Neural cell (in vitro differentiated cells): ENCODE results near the gene EMC8. TPM values are rescaled to one million over a fixed set of nuclear protein-coding genes. Genes with fewer than 3 reads are reported as not detected.

ENCODE experiments used
- H2AFZ ChIP-seq: fragments of 200-600, 300-800 bp; sonication (generic), shearing (Covaris generic); 2 replicates; pipeline ENCODE4 v1.6.0; 2014; ENCODE audit warnings: low read depth, mild to moderate bottlenecking, antibody characterized with exemption, low read length, moderate library complexity
- H3F3A ChIP-seq: fragments of 200-600 bp; shearing (Covaris generic); 2 replicates; pipeline ENCODE4 v1.6.1; 2016; ENCODE audit warnings: mild to moderate bottlenecking, moderate library complexity, mixed read lengths, antibody characterized with exemption, low read length; ENCODE audit not compliant: insufficient read depth, poor library complexity, severe bottlenecking
- H3K27ac ChIP-seq: fragments of 200-600, 300-800 bp; sonication (generic), shearing (Covaris generic); 2 replicates; pipeline ENCODE4 v1.5.1; 2014; ENCODE audit warnings: mild to moderate bottlenecking, low read length, moderate library complexity
- H3K27me3 ChIP-seq: fragments of 300-800, 200-600 bp; sonication (generic), shearing (Covaris generic); 2 replicates; pipeline ENCODE4 v1.6.0; 2014; ENCODE audit warnings: mild to moderate bottlenecking, low read depth, low read length, moderate library complexity; ENCODE audit not compliant: insufficient read depth
- H3K36me3 ChIP-seq: fragments of 300-800, 200-600 bp; sonication (generic), shearing (Covaris generic); 2 replicates; pipeline ENCODE4 v1.5.1; 2014; ENCODE audit warnings: mild to moderate bottlenecking, antibody characterized with exemption, low read length, moderate library complexity; ENCODE audit not compliant: insufficient read depth
- H3K4me2 ChIP-seq: fragments of 300-800, 200-600 bp; sonication (generic), shearing (Covaris generic); 2 replicates; pipeline ENCODE4 v1.6.0; 2014; ENCODE audit warnings: mild to moderate bottlenecking, low read length
- H3K4me3 ChIP-seq: fragments of 300-800, 200-600 bp; sonication (generic), shearing (Covaris generic); 2 replicates; pipeline ENCODE4 v1.5.1; 2014; ENCODE audit warnings: mild to moderate bottlenecking, low read length, moderate library complexity
- H3K79me2 ChIP-seq: fragments of 200-600 bp; shearing (Covaris generic); replicated peaks from 2 replicates; pipeline ENCODE4 v1.6.0; 2014; ENCODE audit warnings: mild to moderate bottlenecking, low read length, moderate library complexity; ENCODE audit not compliant: insufficient read depth
- H3K9ac ChIP-seq: fragments of 300-800, 200-600 bp; sonication (generic), shearing (Covaris generic); 2 replicates; pipeline ENCODE4 v1.6.1; 2016; ENCODE audit warnings: mild to moderate bottlenecking, low read length, mixed read lengths
- H3K9me2 ChIP-seq: fragments of 200-600 bp; shearing (Covaris generic); 2 replicates; pipeline ENCODE4 v1.6.1; 2016; ENCODE audit warnings: mild to moderate bottlenecking, low read length, mixed read lengths; ENCODE audit not compliant: insufficient read depth
- H3K9me3 ChIP-seq: fragments of 200-600, 300-800 bp; sonication (generic), shearing (Covaris generic); 2 replicates; pipeline ENCODE4 v1.6.1; 2016; ENCODE audit warnings: mild to moderate bottlenecking, mixed run types, low read length, moderate library complexity, mixed read lengths
- H4K20me1 ChIP-seq: fragments of 200-600 bp; shearing (Covaris generic); 2 replicates; pipeline ENCODE4 v1.6.1; 2016; ENCODE audit warnings: mild to moderate bottlenecking, mixed run types; ENCODE audit not compliant: insufficient read depth
- EP300 ChIP-seq: fragments of 450-650 bp; conservative IDR thresholded peaks from 2 replicates; pipeline ENCODE4 v1.6.1; 2014; ENCODE audit warnings: antibody characterized with exemption, mild to moderate bottlenecking, moderate library complexity; ENCODE audit not compliant: poor library complexity, severe bottlenecking
- EZH2 ChIP-seq: fragments of 200-600, 300-800 bp; shearing (Covaris generic), sonication (generic); IDR thresholded peaks from 2 replicates; pipeline ENCODE4 v1.6.1; 2014; ENCODE audit warnings: antibody characterized with exemption, low read length, borderline replicate concordance, mild to moderate bottlenecking; ENCODE audit not compliant: insufficient read depth, poor library complexity, severe bottlenecking
- MXI1 ChIP-seq: fragments of 450-650 bp; conservative IDR thresholded peaks from 2 replicates; pipeline ENCODE4 v1.6.1; 2014; ENCODE audit warnings: antibody characterized with exemption, mild to moderate bottlenecking; ENCODE audit not compliant: poor library complexity, severe bottlenecking
- POLR2AphosphoS5 ChIP-seq: IDR thresholded peaks from 2 replicates; pipeline ENCODE4 v1.6.1; 2012
- RAD21 ChIP-seq: fragments of 450-650 bp; conservative IDR thresholded peaks from 2 replicates; pipeline ENCODE4 v1.6.1; 2014; ENCODE audit warnings: antibody characterized with exemption, mild to moderate bottlenecking, moderate library complexity
- REST ChIP-seq: IDR thresholded peaks from 2 replicates; pipeline ENCODE4 v1.6.1; 2012; ENCODE audit warnings: borderline replicate concordance
- SMC3 ChIP-seq: fragments of 450-650 bp; conservative IDR thresholded peaks from 2 replicates; pipeline ENCODE4 v1.6.1; 2014; ENCODE audit warnings: antibody characterized with exemption, mild to moderate bottlenecking, moderate library complexity; ENCODE audit not compliant: poor library complexity
- TAF1 ChIP-seq: IDR thresholded peaks from 2 replicates; pipeline ENCODE4 v1.6.1; 2012; ENCODE audit warnings: low read depth
- polyA plus RNA-seq: library from polyadenylated mRNA; depleted of rRNA; stranded (reverse); fragments of >200 nt; gene quantifications from 2 replicates; pipeline ENCODE4 v1.2.3, GENCODE V29; 2014
- TF ChIP-seq, protein P1 (sequence below): fragments of 450-650 bp; IDR thresholded peaks from 2 replicates; pipeline ENCODE4 v1.5.1; 2014; ENCODE audit warnings: antibody characterized with exemption, mild to moderate bottlenecking, moderate library complexity; ENCODE audit not compliant: poor library complexity, severe bottlenecking

EMC8 gene
- polyA plus RNA-seq, 1 donor from 2014 or later = 38.9 TPM

GRCh38 chr16:85829171-85829719 is 29.9 kb upstream of the EMC8 start:
- Histone ChIP-seq H3F3A (no peaks in the 10 kb centered on the region), H3K9me2 (no peaks in the 10 kb centered on the region), H3K9ac (no peak overlapping the region), H3K79me2 (no peaks in the 10 kb centered on the region), H2AFZ (no peak overlapping the region), H3K4me2 (no peak overlapping the region), H3K4me3 (no peak overlapping the region), H4K20me1 (no peaks in the 10 kb centered on the region), H3K36me3 (no peaks in the 10 kb centered on the region), H3K27ac (no peak overlapping the region), H3K9me3 (no peaks in the 10 kb centered on the region), H3K27me3 (no peaks in the 10 kb centered on the region)
- no peak for TF ChIP-seq MXI1
- TF ChIP-seq RAD21 = no peak
- TF ChIP-seq, protein P1, sequence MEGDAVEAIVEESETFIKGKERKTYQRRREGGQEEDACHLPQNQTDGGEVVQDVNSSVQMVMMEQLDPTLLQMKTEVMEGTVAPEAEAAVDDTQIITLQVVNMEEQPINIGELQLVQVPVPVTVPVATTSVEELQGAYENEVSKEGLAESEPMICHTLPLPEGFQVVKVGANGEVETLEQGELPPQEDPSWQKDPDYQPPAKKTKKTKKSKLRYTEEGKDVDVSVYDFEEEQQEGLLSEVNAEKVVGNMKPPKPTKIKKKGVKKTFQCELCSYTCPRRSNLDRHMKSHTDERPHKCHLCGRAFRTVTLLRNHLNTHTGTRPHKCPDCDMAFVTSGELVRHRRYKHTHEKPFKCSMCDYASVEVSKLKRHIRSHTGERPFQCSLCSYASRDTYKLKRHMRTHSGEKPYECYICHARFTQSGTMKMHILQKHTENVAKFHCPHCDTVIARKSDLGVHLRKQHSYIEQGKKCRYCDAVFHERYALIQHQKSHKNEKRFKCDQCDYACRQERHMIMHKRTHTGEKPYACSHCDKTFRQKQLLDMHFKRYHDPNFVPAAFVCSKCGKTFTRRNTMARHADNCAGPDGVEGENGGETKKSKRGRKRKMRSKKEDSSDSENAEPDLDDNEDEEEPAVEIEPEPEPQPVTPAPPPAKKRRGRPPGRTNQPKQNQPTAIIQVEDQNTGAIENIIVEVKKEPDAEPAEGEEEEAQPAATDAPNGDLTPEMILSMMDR = no peak
- TF ChIP-seq EP300 = no peak
- TF ChIP-seq SMC3 = no peak
- no peak for TF ChIP-seq POLR2AphosphoS5
- no peak for TF ChIP-seq TAF1
- no peak for TF ChIP-seq EZH2
- TF ChIP-seq REST = no peak

DNA sequence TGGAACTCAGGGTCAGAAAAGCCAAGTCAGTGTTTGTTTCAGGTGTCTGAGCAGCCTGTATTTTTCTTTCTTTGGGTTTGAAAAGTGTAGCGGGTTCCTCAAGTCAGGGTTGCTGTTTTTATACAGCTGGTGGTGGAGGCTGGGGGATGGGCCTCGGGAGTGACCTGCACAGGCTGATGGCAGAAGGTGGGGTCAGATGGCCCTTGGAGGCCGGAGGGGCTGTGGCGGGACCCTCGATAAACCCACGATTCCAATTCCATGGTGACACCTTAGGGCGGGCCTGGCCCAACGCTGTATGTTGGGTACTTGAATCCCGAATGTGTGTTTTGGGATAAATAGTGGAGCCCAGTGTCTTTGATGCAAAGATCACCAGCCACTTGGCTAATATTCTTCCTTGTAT is 28.8 kb upstream of the EMC8 start:
- Histone ChIP-seq H2AFZ (no peak overlapping the region), H3K9me2 (no peaks in the 10 kb centered on the region), H3K9ac (no peak overlapping the region), H3K27ac (no peak overlapping the region), H3K27me3 (no peaks in the 10 kb centered on the region), H3K4me3 (no peak overlapping the region), H3F3A (no peaks in the 10 kb centered on the region), H3K4me2 (no peak overlapping the region), H3K79me2 (no peaks in the 10 kb centered on the region), H3K36me3 (no peaks in the 10 kb centered on the region), H4K20me1 (no peaks in the 10 kb centered on the region), H3K9me3 (no peaks in the 10 kb centered on the region)
- TF ChIP-seq REST = no peak
- TF ChIP-seq EP300 = no peak
- TF ChIP-seq, protein P1 = no peak
- no peak for TF ChIP-seq TAF1
- TF ChIP-seq RAD21 = no peak
- TF ChIP-seq EZH2 = no peak
- no peak for TF ChIP-seq MXI1
- no peak for TF ChIP-seq POLR2AphosphoS5
- no peak for TF ChIP-seq SMC3
